WI38 (cell line): Measurements from ENCODE around the gene MBD3L2.
"Not testable (repeated sequence)": the region's sequence is repeated elsewhere in the genome, so short reads cannot be mapped to it uniquely, and the experiment has no call there.

Experiments
- H3K4me3 ChIP-seq: 2 replicates; pipeline ENCODE4 v1.5.1; 2011; ENCODE audit warnings: low read depth, mild to moderate bottlenecking, control low read depth, low read length
- TF ChIP-seq, protein P1 (sequence below): IDR thresholded peaks from 2 replicates; pipeline ENCODE4 v1.5.1; 2012; ENCODE audit warnings: low read depth, mild to moderate bottlenecking, control low read depth, low read length

The MBD3L2 gene

DNA sequence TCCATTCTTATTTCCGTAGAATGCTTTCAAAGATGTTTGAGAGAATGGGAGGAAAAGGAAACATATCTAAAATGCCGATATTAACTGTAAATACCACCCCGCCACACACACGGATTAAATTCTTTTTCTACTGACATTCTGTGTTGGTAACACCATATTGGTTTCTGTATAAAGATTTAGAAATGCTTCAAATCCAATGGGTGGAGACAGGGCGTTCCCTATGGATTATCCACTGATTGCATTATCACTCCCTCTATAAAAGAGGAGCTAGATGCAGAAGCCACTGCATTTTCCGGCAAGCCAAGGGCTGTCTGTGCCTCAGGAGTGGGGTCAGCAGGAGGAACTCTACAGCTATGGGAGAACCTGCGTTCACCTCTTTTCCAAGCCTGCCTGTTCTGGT is at the start of gene MBD3L2:
Gene MBD3L2 (plus strand): TSS at position 301 of the 400 bp plus-strand sequence. CDS start 53 bp downstream, at position 354.
- not testable (repeated sequence) for H3K4me3 ChIP-seq

DNA sequence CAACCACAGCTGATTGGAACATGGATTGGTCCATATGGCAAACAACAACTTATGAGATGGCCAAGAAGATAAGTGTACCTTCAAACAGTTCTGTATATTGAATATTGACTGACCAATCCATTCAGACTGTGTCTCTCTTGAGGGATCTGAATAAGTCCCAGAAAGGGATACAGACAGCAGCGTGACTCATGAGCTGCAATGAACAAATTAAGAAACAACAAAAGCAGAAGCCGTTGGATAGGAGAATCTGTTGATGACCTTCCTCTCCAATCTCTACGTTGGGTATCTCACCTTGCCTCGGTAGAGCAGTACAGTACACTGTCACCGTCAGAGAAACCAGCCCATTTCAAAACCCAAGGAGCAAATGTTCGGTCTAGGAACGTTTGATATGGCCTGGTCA is 49.2 kb upstream of the MBD3L2 start:
- TF ChIP-seq, protein P1, sequence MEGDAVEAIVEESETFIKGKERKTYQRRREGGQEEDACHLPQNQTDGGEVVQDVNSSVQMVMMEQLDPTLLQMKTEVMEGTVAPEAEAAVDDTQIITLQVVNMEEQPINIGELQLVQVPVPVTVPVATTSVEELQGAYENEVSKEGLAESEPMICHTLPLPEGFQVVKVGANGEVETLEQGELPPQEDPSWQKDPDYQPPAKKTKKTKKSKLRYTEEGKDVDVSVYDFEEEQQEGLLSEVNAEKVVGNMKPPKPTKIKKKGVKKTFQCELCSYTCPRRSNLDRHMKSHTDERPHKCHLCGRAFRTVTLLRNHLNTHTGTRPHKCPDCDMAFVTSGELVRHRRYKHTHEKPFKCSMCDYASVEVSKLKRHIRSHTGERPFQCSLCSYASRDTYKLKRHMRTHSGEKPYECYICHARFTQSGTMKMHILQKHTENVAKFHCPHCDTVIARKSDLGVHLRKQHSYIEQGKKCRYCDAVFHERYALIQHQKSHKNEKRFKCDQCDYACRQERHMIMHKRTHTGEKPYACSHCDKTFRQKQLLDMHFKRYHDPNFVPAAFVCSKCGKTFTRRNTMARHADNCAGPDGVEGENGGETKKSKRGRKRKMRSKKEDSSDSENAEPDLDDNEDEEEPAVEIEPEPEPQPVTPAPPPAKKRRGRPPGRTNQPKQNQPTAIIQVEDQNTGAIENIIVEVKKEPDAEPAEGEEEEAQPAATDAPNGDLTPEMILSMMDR, result no peak
- H3K4me3 ChIP-seq, result no peak overlapping the region

DNA sequence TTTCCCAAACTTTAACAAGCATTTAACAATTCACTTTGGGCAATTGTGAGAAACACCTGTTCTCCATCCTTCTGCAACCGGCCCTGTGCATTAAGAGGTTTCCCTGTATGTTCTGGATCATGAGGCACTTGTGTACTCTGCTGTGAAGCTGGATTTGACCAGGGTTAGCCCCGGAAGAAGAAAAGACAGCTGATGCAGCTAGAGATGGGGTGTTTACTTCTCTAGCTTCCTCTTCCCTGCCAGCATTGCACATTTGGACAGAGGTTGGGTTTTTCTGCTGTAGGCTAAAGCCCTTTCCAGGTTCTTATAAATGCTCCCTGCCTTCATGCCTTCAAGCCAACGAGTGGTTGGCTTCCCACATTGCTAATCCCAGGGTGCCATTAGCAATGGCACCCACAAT is 48.8 kb upstream of the MBD3L2 start:
- TF ChIP-seq, protein P1, result no peak
- H3K4me3 ChIP-seq, result no peak overlapping the region

DNA sequence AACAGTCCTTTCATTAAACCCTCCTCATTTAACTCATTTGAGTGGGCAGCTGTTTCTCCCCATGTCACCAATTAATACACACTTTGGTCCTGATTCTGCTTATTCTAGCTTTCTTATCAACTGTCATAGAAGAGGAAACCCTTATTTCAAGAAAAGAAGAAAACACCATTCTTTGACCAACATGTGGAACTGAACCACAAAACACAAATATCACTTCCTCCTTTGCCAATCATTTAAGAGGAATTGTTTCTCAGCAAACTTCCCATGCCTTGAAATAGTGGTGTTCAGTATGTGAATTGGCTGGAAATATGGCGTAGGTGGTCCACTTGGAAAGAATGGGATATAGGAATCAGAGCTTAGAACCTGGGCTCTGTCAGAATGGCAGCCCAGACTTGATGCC is 48.3 kb upstream of the MBD3L2 start:
- H3K4me3 ChIP-seq, result no peak overlapping the region
- TF ChIP-seq, protein P1, result no peak

DNA sequence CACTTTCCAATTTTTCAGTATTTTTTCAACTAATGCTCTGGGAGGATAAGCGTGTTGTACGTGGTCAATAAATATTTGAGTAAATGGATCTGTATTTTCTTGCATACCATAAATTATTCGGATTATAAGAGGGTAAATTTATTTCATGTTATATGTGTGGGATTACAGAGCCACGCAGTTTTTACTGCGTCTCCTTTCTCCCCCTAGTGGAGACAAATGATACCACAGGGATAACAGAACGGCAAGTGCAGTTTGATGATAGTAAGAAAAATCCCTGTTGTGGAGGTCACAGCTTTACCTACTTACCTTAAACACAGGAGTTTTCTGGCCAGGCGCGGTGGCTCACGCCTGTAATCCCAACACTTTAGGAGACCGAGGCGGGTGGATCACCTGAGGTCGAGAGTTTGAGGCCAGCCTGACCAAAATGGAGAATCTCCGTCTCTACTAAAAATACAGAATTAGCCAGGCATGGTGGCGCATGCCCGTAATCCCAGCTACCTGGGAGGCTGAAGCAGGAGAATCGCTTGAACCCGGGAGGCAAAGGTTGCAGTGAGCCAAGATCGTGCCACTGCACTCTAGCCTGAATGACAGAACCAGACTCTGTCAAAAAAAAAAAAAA is 44.7 kb upstream of the MBD3L2 start:
- TF ChIP-seq, protein P1, result no peak
- H3K4me3 ChIP-seq, result no peak overlapping the region

DNA sequence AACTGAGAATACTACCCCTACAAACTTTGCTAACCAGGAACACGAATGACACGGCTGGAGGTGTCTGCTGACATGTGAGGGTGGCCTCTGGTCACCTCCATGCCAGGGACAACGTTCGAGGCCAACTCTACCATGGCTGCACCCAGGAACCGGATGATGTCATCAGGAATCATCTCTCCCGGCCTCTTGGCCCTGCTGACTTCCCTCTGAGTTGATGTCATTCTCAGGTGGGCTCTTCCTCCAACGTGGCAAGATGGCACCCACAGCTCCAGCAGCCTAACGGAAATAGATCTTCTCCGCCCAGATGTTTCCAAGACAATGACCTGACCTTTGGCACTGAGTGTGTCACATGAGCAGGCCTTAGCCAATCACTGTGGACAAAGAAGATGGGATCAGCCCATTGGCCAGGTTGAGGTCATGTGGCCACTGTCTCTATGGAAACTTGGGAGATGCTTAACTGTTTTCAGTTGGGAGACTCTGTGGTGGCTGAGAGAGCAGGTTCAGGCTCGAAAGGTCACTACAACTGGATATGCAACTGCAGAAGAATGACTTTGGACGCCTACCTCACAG is 42.9 kb upstream of the MBD3L2 start:
- H3K4me3 ChIP-seq, result no peak overlapping the region
- TF ChIP-seq, protein P1, result no peak

DNA sequence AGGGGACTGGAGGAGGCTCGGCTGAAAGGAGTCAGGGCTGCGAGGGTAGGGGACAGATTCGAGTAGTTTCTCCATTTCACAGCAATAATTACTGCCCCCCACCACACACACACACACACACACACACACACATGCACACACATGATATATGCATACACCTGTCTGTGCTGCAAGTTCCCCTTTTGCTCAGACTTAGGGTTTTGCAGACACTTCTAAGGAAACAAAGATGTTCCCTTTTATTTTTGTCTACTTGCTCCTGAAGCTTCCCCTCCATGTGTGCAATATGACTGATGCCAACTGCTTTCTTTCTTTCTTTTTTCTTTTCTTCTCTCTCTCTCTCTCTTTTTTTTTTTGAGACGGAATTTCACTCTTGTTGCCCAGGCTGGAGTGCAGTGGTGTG is 41.3 kb upstream of the MBD3L2 start:
- TF ChIP-seq, protein P1, result no peak
- no peak overlapping the region for H3K4me3 ChIP-seq
